Superior temporal gyrus (tissue), 1 donor: ENCODE results near the gene DYNC2I2.
A peak's percentile ranks its signal among the peaks of the same experiment; 100 is the strongest.
"Not testable (repeated sequence)": the region's sequence is repeated elsewhere in the genome, so short reads cannot be mapped to it uniquely, and the experiment has no call there.

Experiments
- DNase-seq: peaks from one replicate; pipeline ENCODE4 v3.0.0-alpha.2; 2016; ENCODE audit errors: extremely low spot score

Gene DYNC2I2

GRCh38 chr9:128656416-128657343, at the start of gene DYNC2I2:
DYNC2I2 (minus strand) TSS chr9:128656847; CDS start chr9:128656726, 121 bp downstream.
- DNase-seq = peak; percentile 95

GRCh38 chr9:128706045-128706444, 49.4 kb upstream of the DYNC2I2 start:
- DNase-seq = no peak

- DNase-seq = no peak
Observed at GRCh38 chr9:128705051-128705965, 48.7 kb upstream of the DYNC2I2 start.

GRCh38 chr9:128704356-128704670, 47.7 kb upstream of the DYNC2I2 start:
- DNase-seq = no peak

GRCh38 chr9:128703616-128704355, 47.1 kb upstream of the DYNC2I2 start:
- no peak for DNase-seq

- no peak for DNase-seq
Observed at GRCh38 chr9:128702949-128703615, 46.4 kb upstream of the DYNC2I2 start.

GRCh38 chr9:128702445-128702948, 45.9 kb upstream of the DYNC2I2 start, which contains the start of gene PKN3:
PKN3 (plus strand) TSS chr9:128702503; CDS start chr9:128702916, 413 bp downstream.
- DNase-seq = peak; percentile 78

GRCh38 chr9:128701227-128701854, 44.7 kb upstream of the DYNC2I2 start:
- no peak for DNase-seq

- DNase-seq = not testable (repeated sequence)
Observed at GRCh38 chr9:128699096-128699795, 42.6 kb upstream of the DYNC2I2 start.

GRCh38 chr9:128696923-128697707, 40.5 kb upstream of the DYNC2I2 start:
- no peak for DNase-seq

GRCh38 chr9:128694344-128694743, 37.7 kb upstream of the DYNC2I2 start:
- DNase-seq = no peak

GRCh38 chr9:128693738-128694137, 37.1 kb upstream of the DYNC2I2 start:
- not testable (repeated sequence) for DNase-seq

GRCh38 chr9:128690684-128691034, 34.0 kb upstream of the DYNC2I2 start:
- no peak for DNase-seq

- DNase-seq = peak; percentile 24
Observed at GRCh38 chr9:128689820-128690683, 33.4 kb upstream of the DYNC2I2 start.

GRCh38 chr9:128689293-128689774, 32.7 kb upstream of the DYNC2I2 start:
- DNase-seq = no peak

- peak; percentile 89 for DNase-seq
Observed at GRCh38 chr9:128688501-128689292, 32.0 kb upstream of the DYNC2I2 start, which contains the start of gene SET. SET (plus strand) TSS chr9:128689222; CDS start chr9:128689583, 361 bp downstream.

GRCh38 chr9:128687453-128687852, 30.8 kb upstream of the DYNC2I2 start:
- no peak for DNase-seq
